Muscle layer of colon (tissue), 2 donors: ENCODE results near the gene TRAPPC10.
"Not testable (repeated sequence)": the region's sequence is repeated elsewhere in the genome, so short reads cannot be mapped to it uniquely, and the experiment has no call there.

Source experiments
- H3K27ac ChIP-seq: one replicate; pipeline ENCODE4 v1.7.0; 2013; ENCODE audit warnings: low read depth, mild to moderate bottlenecking, low read length, moderate library complexity
- H3K27me3 ChIP-seq, 2 donors: one replicate each; pipeline ENCODE4 v1.7.0; 2013; ENCODE audit warnings: low read length in 2 of 2, mild to moderate bottlenecking in 2 of 2; ENCODE audit not compliant: insufficient read depth in 2 of 2, control insufficient read depth in 1 of 2
- H3K36me3 ChIP-seq: one replicate; pipeline ENCODE4 v1.7.0; 2013; ENCODE audit warnings: mild to moderate bottlenecking, low read length; ENCODE audit not compliant: insufficient read depth
- H3K4me1 ChIP-seq: one replicate; pipeline ENCODE4 v1.7.0; 2013; ENCODE audit warnings: mild to moderate bottlenecking, low read length; ENCODE audit not compliant: insufficient read depth
- H3K4me3 ChIP-seq, 2 donors: one replicate each; pipeline ENCODE4 v1.7.0; 2013; ENCODE audit warnings: low read length in 2 of 2, low read depth in 1 of 2, mild to moderate bottlenecking in 1 of 2, moderate library complexity in 1 of 2
- H3K9ac ChIP-seq: one replicate; pipeline ENCODE4 v1.7.0; 2013; ENCODE audit warnings: low read length
- H3K9me3 ChIP-seq: one replicate; pipeline ENCODE4 v1.7.0; 2013; ENCODE audit warnings: mild to moderate bottlenecking, low read length
- donor health status: abdominal sarcoma.
- donor health status: Adenocarcinoma of cecum.

The TRAPPC10 gene

GRCh38 chr21:44144784-44145602, 132.9 kb downstream of the TRAPPC10 start:
- H3K9ac ChIP-seq, H3K36me3 ChIP-seq, H3K4me3 ChIP-seq, H3K27ac ChIP-seq, H3K4me1 ChIP-seq, H3K27me3 ChIP-seq, H3K9me3 ChIP-seq: not testable (repeated sequence)

GRCh38 chr21:44145616-44146015, 133.5 kb downstream of the TRAPPC10 start:
- H3K9ac ChIP-seq, H3K27ac ChIP-seq, H3K4me1 ChIP-seq, H3K27me3 ChIP-seq, H3K9me3 ChIP-seq, H3K4me3 ChIP-seq, H3K36me3 ChIP-seq: not testable (repeated sequence)

DNA sequence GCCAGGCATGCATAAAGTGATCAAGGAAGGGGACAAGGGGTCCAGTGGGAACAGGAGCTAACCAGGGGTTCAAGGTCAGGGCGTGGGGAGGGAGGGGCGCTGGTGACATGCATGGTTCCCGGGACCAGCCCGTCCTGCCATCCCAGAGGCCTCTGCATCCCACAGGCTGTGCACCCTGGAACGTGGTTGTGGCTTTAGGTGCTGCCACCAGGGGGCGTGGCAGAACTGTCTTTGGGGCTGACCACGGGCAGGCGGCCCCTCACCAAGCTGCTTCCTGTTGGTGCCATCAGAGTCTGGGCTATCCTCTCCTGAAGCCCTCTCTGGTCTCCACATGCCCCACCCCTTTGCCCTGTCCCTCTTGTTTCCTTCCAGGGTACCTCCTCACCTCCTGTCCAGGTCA, 135.0 kb downstream of the TRAPPC10 start:
- not testable (repeated sequence) for H3K4me1 ChIP-seq, H3K27me3 ChIP-seq, H3K9ac ChIP-seq, H3K27ac ChIP-seq, H3K36me3 ChIP-seq, H3K9me3 ChIP-seq, H3K4me3 ChIP-seq

DNA sequence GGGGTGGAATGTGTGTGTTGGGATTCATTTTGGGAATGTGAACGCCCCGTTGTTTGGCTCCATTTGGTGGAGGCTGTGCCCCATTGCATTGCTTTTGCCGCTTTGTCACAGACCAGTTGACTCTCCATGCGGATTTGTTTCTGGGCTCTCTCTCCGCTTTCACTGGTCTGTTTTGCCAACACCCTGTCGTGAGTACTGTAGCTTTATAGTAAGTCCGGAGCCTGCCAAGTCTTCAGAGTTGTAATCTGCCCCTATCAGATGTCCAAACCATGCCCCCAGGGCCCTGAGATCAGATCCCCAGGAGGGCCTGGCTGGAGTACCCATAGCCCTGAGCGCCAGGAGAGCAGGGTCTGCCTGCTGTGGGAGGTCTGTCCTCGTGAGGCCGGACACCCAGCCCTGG, 138.1 kb downstream of the TRAPPC10 start:
- H3K27me3 ChIP-seq, H3K4me1 ChIP-seq, H3K9ac ChIP-seq, H3K4me3 ChIP-seq, H3K27ac ChIP-seq, H3K9me3 ChIP-seq, H3K36me3 ChIP-seq: not testable (repeated sequence)

- H3K4me3 ChIP-seq = not testable (repeated sequence)
Measured at GRCh38 chr21:44153214-44153888, 141.2 kb downstream of the TRAPPC10 start.

GRCh38 chr21:44153889-44154228, 141.8 kb downstream of the TRAPPC10 start:
- not testable (repeated sequence) for H3K4me1 ChIP-seq, H3K36me3 ChIP-seq, H3K9ac ChIP-seq, H3K27ac ChIP-seq, H3K27me3 ChIP-seq, H3K9me3 ChIP-seq, H3K4me3 ChIP-seq

More at GRCh38 chr21:44153214-44153888, 141.2 kb downstream of the TRAPPC10 start:
- not testable (repeated sequence) for H3K27me3 ChIP-seq, H3K9ac ChIP-seq, H3K4me1 ChIP-seq, H3K36me3 ChIP-seq, H3K9me3 ChIP-seq, H3K27ac ChIP-seq

DNA sequence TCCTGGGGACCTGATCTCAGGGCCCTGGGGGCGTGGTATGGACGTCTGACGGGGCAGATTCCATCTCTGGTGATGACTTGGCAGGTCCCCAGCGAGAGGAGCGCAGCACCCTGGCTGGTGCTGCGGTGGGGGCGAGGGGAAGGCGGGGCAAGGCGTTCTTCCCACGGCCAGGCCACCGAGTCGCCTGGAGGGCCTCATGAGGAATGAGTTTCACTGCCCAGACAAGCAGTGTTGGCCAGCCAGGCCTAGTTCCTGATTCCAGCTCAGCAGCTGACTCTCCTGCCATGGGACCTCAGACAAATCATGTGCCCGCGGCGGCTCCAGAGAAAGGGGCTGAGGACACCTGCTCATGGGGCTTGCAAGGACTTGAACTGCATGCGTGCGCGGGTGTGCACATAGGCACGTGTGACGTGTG, 142.7 kb downstream of the TRAPPC10 start:
- not testable (repeated sequence) for H3K9me3 ChIP-seq, H3K9ac ChIP-seq, H3K27me3 ChIP-seq, H3K4me3 ChIP-seq, H3K36me3 ChIP-seq, H3K4me1 ChIP-seq, H3K27ac ChIP-seq

DNA sequence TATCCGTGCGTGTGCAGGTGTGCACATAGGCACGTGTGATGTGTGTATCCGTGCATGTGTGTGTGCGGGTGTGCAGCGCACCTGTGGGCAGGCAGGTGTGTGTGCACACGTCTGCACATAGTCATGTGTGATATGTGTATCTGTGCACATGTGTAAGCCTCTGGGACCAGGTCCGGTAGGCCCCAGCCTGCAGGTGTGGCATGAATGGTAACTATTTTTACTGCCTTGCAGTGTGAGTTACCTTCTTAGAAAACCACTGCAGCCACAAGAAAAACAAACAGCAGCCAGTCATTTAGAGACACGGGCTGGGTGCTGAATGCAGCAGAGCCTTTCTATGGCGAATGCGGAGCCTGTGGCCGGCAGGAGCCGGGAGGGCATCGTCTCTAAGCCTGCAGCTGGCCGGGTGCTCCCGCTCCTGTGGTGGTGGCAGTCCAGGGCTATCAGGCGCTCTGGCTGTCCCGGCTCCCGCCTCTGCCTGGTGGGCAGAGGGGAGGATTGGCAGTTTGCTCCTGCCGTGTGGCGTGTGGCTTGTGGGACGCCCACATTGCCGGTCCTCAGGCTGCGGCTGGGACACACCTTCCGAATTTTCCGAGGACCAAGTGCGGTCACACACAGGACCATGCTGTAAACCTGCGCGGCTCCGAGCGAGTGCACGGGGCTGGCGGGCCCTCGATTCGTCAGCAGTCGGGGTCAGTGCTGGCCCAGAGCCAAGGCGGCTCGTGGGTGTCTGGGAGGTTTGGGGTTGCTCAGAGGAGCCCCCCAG, 143.3 kb downstream of the TRAPPC10 start:
- not testable (repeated sequence) for H3K36me3 ChIP-seq, H3K27me3 ChIP-seq

GRCh38 chr21:44155994-44156380, 143.9 kb downstream of the TRAPPC10 start:
- not testable (repeated sequence) for H3K4me3 ChIP-seq, H3K27ac ChIP-seq, H3K4me1 ChIP-seq, H3K36me3 ChIP-seq, H3K9ac ChIP-seq, H3K27me3 ChIP-seq, H3K9me3 ChIP-seq

More for the DNA sequence above, 143.3 kb downstream of the TRAPPC10 start:
- H3K9me3 ChIP-seq, H3K9ac ChIP-seq, H3K27ac ChIP-seq, H3K4me3 ChIP-seq, H3K4me1 ChIP-seq: not testable (repeated sequence)
